ENCODE results near the gene SPANXC. TPM values are rescaled to one million over a fixed set of nuclear protein-coding genes. Genes with fewer than 3 reads are reported as not detected.
"Not testable (repeated sequence)": the region's sequence is repeated elsewhere in the genome, so short reads cannot be mapped to it uniquely, and the experiment has no call there.

The SPANXC gene
- not detected for total RNA-seq

- not testable (repeated sequence) for DNase-seq
Observed at GRCh38 chrX:141242417-141242816, at the start of gene SPANXC. Gene SPANXC, minus strand, starts transcription at chrX:141242517. Its CDS starts 60 bp downstream, at chrX:141242457.

GRCh38 chrX:141279476-141279875, 37.2 kb upstream of the SPANXC start:
- DNase-seq: no peak

- no peak for DNase-seq
Observed at GRCh38 chrX:141278306-141278705, 36.0 kb upstream of the SPANXC start.

- no peak for DNase-seq
Observed at GRCh38 chrX:141258080-141258479, 15.8 kb upstream of the SPANXC start.

- DNase-seq: no peak
Observed at GRCh38 chrX:141221611-141222010, 20.7 kb downstream of the SPANXC start.

GRCh38 chrX:141220342-141221008, 21.8 kb downstream of the SPANXC start:
- no peak for DNase-seq

GRCh38 chrX:141214196-141214595, 28.1 kb downstream of the SPANXC start:
- no peak for DNase-seq

DNA sequence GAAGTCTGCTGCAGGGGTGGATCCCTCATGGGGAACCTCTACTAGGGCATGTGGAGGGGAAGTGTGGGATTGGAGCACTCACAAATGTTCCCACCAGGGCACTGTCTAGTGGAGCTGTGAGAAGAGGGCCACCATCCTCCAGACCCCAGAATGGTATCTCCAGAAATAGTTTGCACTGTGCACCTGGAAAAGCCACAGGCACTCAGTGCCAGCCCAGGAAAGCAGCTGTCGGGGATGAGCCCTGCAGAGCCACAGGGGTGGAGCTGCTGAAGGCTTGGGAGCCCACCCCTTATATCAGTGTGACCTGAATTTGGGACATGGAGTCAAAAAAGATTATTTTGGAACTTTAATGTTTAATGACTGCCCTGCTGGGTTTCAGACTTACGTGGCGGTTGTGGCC, 40.4 kb downstream of the SPANXC start:
- no peak for DNase-seq

Other genes starting within 250 kb of the SPANXC start
- gene SPANXB1, start 239.9 kb downstream of the SPANXC start, total RNA-seq: not detected
- 3.3 TPM for gene LDOC1, start 65.4 kb downstream of the SPANXC start, total RNA-seq